ENCODE measurements around the gene ANKRD6. TPM values are rescaled to one million over a fixed set of nuclear protein-coding genes. Genes with fewer than 3 reads are reported as not detected.

ANKRD6 gene
- total RNA-seq, 3 donors from 2014 or later: 2.3 to 2.7 (median 2.7) TPM

DNA sequence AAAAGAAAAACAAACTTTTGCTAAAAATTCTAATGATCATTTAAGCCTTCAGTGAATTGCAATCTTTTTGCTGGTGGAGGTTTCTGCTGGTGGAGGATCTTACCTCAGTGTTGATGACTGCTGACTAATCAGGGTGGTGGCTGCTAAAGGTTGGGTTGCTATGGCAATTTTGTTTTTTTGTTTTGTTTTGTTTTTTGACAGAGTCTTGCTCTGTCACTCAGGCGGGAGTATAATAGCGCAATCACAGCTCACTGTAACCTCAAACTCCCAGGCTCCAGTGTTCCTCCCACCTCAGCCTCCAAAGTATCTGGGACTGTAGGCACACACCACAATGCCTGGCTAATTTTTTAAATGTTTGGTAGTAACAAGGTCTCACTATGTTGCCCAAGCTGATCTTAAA is 94.7 kb downstream of the ANKRD6 start:
- Mint-ChIP-seq H3K4me3 (no peak overlapping the region), H3K4me1 (ENCODE audit: low read depth) (peaks cover 2% of the 10 kb centered on the region), H3K27me3 (ENCODE audit: low read depth) (no peaks in the 10 kb centered on the region), H3K36me3 (ENCODE audit: insufficient read depth) (peaks cover 2% of the 10 kb centered on the region), H3K9me3 (no peaks in the 10 kb centered on the region)
- DNase-seq (no peak), ATAC-seq (no peak)

DNA sequence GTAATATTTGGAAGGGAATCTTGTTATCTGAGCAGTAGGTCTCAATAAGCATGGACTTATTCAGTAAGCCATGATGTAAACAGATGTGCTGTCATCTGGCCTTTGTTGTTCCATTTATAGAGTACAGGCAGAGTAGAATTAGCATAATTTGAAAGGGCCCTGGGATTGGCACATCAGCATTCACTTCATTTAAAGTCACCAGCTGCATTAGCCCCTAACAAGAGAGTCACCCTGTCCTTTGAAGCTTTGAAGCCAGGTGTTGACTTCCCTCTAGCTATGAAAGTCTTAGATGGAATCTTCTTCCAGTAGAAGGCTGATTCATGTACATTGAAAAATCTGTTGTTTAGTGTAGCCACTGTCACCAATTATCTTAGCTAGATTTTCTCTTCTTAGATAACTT is 95.9 kb downstream of the ANKRD6 start:
- Mint-ChIP-seq H3K4me3 (no peak overlapping the region), H3K36me3 (ENCODE audit: insufficient read depth) (peaks cover 2% of the 10 kb centered on the region), H3K4me1 (ENCODE audit: low read depth) (peaks cover 2% of the 10 kb centered on the region), H3K27me3 (ENCODE audit: low read depth) (no peaks in the 10 kb centered on the region), H3K9me3 (no peaks in the 10 kb centered on the region)
- ATAC-seq: no peak
- DNase-seq: no peak

DNA sequence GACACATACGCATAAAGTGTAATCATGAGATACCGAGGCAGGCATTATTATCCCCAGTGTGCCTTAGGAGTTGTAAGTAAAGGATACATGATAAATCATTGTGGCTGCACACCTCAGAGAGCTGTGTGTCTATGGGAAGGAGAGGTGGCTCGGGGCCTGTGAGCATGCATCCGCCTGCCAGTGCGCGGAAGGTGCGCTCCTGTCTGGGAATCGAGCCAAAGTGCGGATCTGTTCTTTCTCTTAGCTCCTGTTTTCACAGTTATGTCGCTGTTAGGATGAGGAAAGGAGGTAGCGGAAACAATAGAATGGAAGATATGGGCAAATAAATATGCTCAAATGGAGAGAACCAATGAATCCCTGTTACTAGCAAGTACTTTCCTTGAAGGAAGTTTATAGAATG is 98.0 kb downstream of the ANKRD6 start:
- peaks cover 2% of the 10 kb centered on the region for H3K4me1 Mint-ChIP-seq (ENCODE audit: low read depth)

DNA sequence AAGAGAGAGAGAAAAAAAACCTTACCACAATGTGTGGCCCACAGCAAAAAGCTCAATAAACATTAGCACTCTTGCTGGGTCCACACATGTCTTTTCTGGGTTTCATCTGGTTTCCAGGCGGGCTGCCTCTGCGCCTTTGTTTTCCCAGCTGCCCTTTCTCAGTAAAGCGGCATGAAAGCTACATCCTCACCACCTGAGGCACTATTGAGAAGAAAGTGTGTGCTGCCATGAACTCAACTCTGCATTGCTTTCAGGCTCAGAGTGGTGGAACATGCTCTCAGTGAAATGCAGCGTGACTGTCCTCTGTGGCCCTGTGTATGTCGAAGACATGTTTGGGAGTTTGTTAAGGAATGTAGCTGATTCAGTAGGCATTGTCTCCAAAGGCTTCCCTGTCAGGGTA is 103.3 kb downstream of the ANKRD6 start:
- Mint-ChIP-seq H3K36me3 (ENCODE audit: insufficient read depth) (peaks cover 2% of the 10 kb centered on the region), H3K9me3 (no peaks in the 10 kb centered on the region), H3K4me3 (no peak overlapping the region), H3K4me1 (ENCODE audit: low read depth) (no peaks in the 10 kb centered on the region), H3K27me3 (ENCODE audit: low read depth) (no peaks in the 10 kb centered on the region)
- DNase-seq (no peak), ATAC-seq (no peak)

More for the DNA sequence above, 98.0 kb downstream of the ANKRD6 start:
- ATAC-seq: no peak
- Mint-ChIP-seq H3K36me3 (ENCODE audit: insufficient read depth) (peaks cover 2% of the 10 kb centered on the region), H3K9me3 (no peaks in the 10 kb centered on the region), H3K27me3 (ENCODE audit: low read depth) (no peaks in the 10 kb centered on the region), H3K4me3 (no peak overlapping the region)
- no peak for DNase-seq

DNA sequence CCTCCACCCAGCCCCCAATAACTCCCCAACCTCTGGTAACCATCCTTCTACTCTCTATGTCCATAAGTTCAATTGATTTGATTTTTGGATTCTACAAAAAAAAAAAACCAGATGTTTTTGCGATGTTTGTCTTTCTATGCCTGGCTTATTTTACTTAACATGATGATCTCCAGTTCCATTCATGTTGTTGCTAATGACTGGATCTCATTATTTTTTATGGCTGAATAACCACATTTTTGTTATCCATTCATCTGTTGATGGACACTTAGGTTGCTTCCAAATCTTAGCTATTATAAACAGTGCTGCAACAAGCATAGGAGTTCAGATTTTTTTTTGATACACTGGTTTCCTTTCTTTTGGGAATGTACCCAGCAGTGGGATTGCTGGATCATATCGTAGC is 106.8 kb downstream of the ANKRD6 start:
- no peak overlapping the region for H3K4me3 Mint-ChIP-seq
- H3K27me3 Mint-ChIP-seq (ENCODE audit: low read depth): peaks cover 2% of the 10 kb centered on the region
- H3K36me3 Mint-ChIP-seq (ENCODE audit: insufficient read depth): no peaks in the 10 kb centered on the region
- H3K9me3 Mint-ChIP-seq: no peaks in the 10 kb centered on the region
- no peaks in the 10 kb centered on the region for H3K4me1 Mint-ChIP-seq (ENCODE audit: low read depth)
- no peak for DNase-seq
- no peak for ATAC-seq

DNA sequence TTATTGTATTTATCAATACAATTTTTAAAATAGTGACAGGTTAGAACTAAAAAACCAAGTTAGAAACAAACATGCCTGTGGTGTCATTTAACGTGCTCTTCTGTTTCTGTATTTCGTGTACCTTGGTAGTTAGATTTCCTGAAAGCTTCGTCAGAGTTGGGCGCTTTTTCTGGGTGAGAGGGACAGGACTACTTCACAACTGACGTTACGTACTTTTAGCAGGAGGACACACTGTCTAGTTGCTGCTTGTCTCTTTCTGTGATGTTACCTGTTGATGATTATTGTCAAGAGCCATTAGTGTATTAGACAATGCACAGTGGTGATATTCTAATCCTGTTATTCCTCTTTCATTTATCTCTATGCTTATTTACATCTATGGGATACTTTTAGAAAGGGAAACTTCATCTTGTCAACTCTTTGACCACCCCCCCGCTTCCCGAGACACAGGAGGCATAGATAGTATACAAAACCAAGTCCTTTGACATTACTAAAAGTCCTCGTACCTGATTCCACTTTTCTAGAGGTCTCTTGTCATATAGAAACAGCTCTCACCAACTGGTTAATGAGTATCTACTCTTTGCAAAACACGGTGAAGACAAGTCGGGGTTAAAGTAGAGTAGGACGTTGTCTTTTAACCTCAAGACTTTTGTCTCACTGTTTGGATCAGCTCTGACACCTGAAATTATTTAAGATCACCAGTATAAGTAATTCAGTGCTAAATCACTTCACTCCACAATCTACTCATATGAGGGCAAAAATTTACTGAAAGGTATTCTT is 109.3 kb downstream of the ANKRD6 start:
- H3K36me3 Mint-ChIP-seq (ENCODE audit: insufficient read depth): no peaks in the 10 kb centered on the region
- H3K4me1 Mint-ChIP-seq (ENCODE audit: low read depth): no peaks in the 10 kb centered on the region
- DNase-seq (no peak), ATAC-seq (no peak)
- peaks cover 2% of the 10 kb centered on the region for H3K27me3 Mint-ChIP-seq (ENCODE audit: low read depth)
- H3K4me3 Mint-ChIP-seq: no peak overlapping the region
- H3K9me3 Mint-ChIP-seq: no peaks in the 10 kb centered on the region

DNA sequence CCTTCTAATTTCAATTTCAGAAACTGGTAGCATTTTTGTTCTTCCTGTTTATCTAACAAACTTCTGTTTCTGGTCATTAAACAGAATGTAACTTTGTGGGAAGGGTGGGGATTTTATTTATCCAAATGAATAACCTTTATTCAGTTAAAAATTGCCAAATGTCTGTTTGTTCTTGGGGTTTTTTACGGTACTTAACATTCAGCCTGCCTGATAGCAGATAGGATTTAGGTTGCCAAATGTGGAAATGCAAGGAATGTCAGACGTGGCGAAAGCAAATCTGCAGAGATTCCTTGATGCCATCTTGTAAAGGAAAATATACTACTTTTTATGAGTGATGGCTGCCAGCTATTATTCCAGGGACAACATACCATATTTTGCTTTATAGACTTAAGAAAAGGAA is 109.9 kb downstream of the ANKRD6 start:
- H3K36me3 Mint-ChIP-seq (ENCODE audit: insufficient read depth): no peaks in the 10 kb centered on the region
- no peaks in the 10 kb centered on the region for H3K4me1 Mint-ChIP-seq (ENCODE audit: low read depth)
- H3K27me3 Mint-ChIP-seq (ENCODE audit: low read depth): peaks cover 2% of the 10 kb centered on the region
- H3K9me3 Mint-ChIP-seq: no peaks in the 10 kb centered on the region
- ATAC-seq: no peak
- no peak for DNase-seq
- H3K4me3 Mint-ChIP-seq: no peak overlapping the region

DNA sequence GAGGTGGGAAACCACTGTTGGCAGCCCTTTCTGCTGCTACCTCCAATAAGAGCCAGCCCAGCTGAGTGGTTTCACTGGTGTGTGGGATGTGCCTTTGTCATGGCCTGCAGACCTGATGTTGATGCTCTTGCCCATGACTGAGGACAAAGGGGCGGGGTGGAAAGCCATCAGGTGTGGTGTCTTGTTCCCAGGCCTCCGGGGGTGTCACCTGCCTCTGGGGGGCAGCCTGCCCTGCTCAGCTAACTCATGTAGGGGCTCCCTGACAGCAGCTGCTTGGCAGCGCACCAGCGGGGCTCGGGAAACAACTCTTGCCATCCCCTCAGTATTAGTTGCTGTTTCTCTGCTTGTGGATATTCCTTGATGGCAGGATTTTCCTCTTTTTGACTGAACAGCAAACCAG is 114.3 kb downstream of the ANKRD6 start:
- H3K9me3 Mint-ChIP-seq: no peaks in the 10 kb centered on the region
- ATAC-seq (no peak), DNase-seq (no peak)
- no peaks in the 10 kb centered on the region for H3K4me1 Mint-ChIP-seq (ENCODE audit: low read depth)
- no peaks in the 10 kb centered on the region for H3K27me3 Mint-ChIP-seq (ENCODE audit: low read depth)
- H3K36me3 Mint-ChIP-seq (ENCODE audit: insufficient read depth): no peaks in the 10 kb centered on the region
- H3K4me3 Mint-ChIP-seq: no peak overlapping the region

DNA sequence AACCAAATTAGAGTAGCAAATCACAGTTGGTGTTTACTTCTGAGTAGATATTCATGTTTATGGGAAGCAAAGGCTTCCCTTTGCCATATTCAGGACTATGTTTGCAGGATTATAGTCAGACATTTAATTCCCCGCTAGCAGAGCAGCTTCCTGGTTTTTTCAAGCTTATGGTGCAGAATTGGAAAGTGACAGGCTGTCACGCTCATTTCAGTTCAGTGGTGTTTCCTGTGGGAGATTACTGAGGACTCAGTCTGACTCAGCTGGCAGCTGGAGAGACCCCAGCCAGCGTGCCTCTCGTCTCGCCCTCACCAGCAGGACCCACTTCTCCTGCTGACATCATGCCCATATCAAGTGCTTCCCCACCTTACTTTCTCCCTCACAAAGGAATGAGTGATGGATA is 120.5 kb downstream of the ANKRD6 start:
- DNase-seq (no peak), ATAC-seq (no peak)
- Mint-ChIP-seq H3K9me3 (peaks cover 8% of the 10 kb centered on the region), H3K27me3 (ENCODE audit: low read depth) (no peaks in the 10 kb centered on the region), H3K4me3 (no peak overlapping the region), H3K36me3 (ENCODE audit: insufficient read depth) (no peaks in the 10 kb centered on the region), H3K4me1 (ENCODE audit: low read depth) (no peaks in the 10 kb centered on the region)

DNA sequence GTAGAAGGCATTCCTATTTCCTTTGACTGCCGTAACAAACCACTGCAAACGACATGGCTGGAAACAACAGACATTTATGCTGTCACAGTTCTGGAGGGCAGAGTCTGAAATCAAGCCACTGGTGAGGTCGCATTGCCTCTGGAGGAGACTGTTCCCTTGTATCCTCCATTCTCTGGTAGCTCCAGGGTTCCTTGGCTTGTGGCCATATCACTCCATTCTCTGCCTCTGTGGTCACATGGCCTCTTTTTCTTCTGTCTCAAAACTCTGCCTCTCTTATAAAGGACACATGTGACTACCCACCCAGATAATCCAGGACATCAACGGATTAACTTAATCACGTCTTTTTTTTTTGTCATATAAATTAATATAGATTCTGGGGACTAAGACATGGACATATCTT is 121.2 kb downstream of the ANKRD6 start:
- H3K9me3 Mint-ChIP-seq: peaks cover 8% of the 10 kb centered on the region
- H3K27me3 Mint-ChIP-seq (ENCODE audit: low read depth): no peaks in the 10 kb centered on the region
- H3K36me3 Mint-ChIP-seq (ENCODE audit: insufficient read depth): no peaks in the 10 kb centered on the region
- ATAC-seq (no peak), DNase-seq (no peak)
- no peak overlapping the region for H3K4me3 Mint-ChIP-seq
- H3K4me1 Mint-ChIP-seq (ENCODE audit: low read depth): no peaks in the 10 kb centered on the region

DNA sequence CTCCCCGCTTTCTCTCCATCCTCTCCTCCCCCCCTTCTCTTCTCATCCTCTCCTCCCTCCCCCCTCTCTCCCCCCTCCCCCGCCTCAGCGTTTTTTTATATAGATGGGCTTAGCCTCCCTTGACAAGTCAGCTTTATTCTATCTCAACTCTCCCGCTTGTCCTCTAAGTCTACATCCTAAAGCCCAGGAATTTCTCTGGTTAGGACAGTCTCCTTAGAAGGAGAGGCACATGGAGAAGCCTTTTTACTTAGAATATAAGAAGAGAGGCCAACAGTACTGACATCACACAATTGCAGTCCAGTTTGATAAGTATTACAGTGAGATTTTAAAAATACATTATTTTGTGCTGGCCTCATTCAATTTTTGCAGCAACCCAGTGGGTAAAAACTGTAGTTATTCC is 122.1 kb downstream of the ANKRD6 start:
- H3K9me3 Mint-ChIP-seq: peaks cover 8% of the 10 kb centered on the region
- H3K36me3 Mint-ChIP-seq (ENCODE audit: insufficient read depth): no peaks in the 10 kb centered on the region
- no peak overlapping the region for H3K4me3 Mint-ChIP-seq
- no peak for DNase-seq
- no peaks in the 10 kb centered on the region for H3K4me1 Mint-ChIP-seq (ENCODE audit: low read depth)
- no peaks in the 10 kb centered on the region for H3K27me3 Mint-ChIP-seq (ENCODE audit: low read depth)
- ATAC-seq: no peak

DNA sequence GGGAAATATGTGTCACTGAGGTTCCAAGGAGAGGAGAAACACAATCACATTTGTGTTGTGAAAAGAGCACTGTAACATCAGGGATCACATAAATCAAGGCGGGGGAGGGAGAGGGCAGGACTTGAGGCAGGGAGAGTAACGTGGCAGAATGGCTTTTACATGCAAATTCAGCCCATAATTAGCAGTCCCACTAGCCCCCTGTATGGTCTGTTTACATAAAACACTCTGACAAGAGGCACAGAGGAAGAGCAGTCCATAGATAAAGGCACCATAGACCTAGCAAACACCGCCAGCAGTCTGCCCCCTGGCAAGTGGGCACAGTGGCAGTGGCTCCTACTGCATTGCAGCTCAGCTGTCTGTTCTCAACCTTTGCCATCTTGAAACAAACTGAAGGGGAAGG is 122.9 kb downstream of the ANKRD6 start:
- Mint-ChIP-seq H3K9me3 (peaks cover 8% of the 10 kb centered on the region), H3K27me3 (ENCODE audit: low read depth) (no peaks in the 10 kb centered on the region), H3K4me3 (no peak overlapping the region), H3K4me1 (ENCODE audit: low read depth) (no peaks in the 10 kb centered on the region), H3K36me3 (ENCODE audit: insufficient read depth) (no peaks in the 10 kb centered on the region)
- DNase-seq (no peak), ATAC-seq (no peak)

DNA sequence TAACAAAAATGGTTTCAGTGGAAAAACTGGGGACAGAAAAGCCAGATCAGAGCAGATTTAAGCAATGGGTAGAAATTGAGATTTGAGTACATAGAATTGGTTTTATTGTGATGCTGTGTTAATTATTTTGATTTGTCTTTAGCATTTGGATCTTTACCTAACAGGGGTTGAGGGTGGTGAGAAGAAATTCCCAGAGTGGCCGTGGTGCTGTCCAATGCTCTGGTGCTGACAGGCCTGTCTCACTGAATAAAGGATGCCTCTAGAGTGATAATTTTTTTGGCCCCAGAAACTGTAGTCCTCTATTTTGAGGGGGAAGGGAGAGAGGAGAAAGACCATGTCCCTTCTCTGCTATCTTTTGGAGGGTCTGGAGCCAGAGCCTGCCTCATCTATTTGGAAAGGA is 126.5 kb downstream of the ANKRD6 start:
- Mint-ChIP-seq H3K27me3 (ENCODE audit: low read depth) (no peaks in the 10 kb centered on the region), H3K9me3 (peaks cover 8% of the 10 kb centered on the region), H3K36me3 (ENCODE audit: insufficient read depth) (no peaks in the 10 kb centered on the region), H3K4me3 (no peak overlapping the region), H3K4me1 (ENCODE audit: low read depth) (no peaks in the 10 kb centered on the region)
- no peak for ATAC-seq
- no peak for DNase-seq

DNA sequence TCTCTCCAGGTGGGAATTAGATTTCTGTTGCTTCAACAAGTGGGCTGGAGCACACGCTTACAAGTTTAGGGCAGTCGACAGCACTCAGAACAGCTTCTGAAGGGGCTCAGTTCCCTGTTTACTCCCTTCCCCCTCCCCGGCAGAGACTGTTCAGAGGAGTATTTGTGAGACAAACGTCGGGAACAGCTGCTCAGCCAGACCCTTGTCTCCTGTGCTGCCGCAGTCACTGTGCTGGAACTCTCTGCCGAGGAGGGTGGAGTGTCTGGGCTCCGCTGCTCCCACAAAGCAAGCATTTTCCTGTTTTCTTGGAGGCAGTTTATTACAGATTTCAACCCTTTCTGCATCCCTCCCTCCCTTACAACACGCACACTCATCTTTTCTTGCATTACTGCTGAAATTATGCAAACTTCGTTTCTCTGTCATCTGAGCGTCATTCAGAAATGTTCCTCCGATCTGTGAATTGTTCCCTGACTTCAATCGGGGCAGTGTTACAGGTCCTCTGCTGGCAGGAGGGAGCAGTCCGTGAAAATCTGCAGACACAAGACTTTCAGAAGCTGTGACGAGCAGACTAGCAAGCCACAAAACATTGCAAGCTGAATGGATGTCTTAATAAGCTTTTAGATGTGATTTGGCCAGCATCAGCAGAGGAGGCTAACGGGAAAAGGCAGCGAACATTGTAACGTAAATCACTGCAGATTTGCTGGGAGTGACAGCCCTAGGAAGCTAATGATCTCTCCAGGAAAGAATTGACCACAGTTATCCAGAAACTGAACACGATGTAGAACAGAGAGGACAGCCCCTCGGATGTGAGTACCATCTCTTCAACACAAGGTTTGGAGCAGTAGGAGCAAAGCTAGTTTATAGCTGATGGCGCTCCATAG is 129.4 kb downstream of the ANKRD6 start:
- Mint-ChIP-seq H3K36me3 (ENCODE audit: insufficient read depth) (no peaks in the 10 kb centered on the region), H3K4me1 (ENCODE audit: low read depth) (no peaks in the 10 kb centered on the region), H3K9me3 (peaks cover 4% of the 10 kb centered on the region), H3K27me3 (ENCODE audit: low read depth) (no peaks in the 10 kb centered on the region), H3K4me3 (no peak overlapping the region)
- DNase-seq: no peak
- no peak for ATAC-seq

DNA sequence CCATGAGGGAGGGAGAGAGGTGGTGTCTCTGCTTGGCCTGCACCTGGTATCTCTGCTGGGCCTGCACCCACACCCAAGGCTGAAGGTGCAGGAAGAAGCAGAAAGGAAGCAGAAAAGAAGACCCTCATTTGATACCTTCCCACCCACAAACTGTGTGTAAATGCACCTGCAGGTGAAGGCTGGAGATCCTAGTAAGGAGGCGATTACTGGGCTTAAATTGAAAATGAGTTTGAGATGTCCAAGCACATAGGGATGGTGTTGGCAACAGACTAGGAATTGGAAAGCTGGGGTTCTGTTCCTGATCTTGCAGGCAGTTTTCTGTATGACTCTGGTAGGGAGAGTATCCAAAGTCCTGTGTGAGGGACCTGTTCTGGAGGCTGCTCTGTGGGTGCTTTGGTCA is 130.9 kb downstream of the ANKRD6 start:
- DNase-seq (no peak), ATAC-seq (no peak)
- Mint-ChIP-seq H3K36me3 (ENCODE audit: insufficient read depth) (no peaks in the 10 kb centered on the region), H3K4me3 (no peak overlapping the region), H3K27me3 (ENCODE audit: low read depth) (no peaks in the 10 kb centered on the region), H3K4me1 (ENCODE audit: low read depth) (no peaks in the 10 kb centered on the region), H3K9me3 (no peaks in the 10 kb centered on the region)

Data from activated T-cell treated with anti-CD3 and anti-CD28 coated beads, Interleukin-2, amount 50 U/mL, for 4 hours (primary cell).